OCI-LY3 (cell line): ENCODE data around the gene ZNF496.

ENCODE experiments used
- H2AFZ ChIP-seq: fragments of 200-600, 300-600 bp; shearing (Covaris generic); 2 replicates; pipeline ENCODE4 v1.6.0; 2014; ENCODE audit warnings: antibody characterized with exemption, low read depth, low read length
- H3K27ac ChIP-seq: fragments of 200-600, 300-600 bp; sonication (generic); 2 replicates; pipeline ENCODE4 v1.5.1; 2014; ENCODE audit warnings: mild to moderate bottlenecking, low read length, moderate library complexity, mixed read lengths
- H3K27me3 ChIP-seq: fragments of 200-600, 300-600 bp; sonication (generic); 2 replicates; pipeline ENCODE4 v1.6.1; 2014; ENCODE audit warnings: low read depth, low read length, mixed read lengths
- H3K36me3 ChIP-seq: fragments of 200-600, 300-600 bp; sonication (generic); replicated peaks from 2 replicates; pipeline ENCODE3; 2014; ENCODE audit warnings: low read depth, low read length, mixed read lengths
- H3K4me1 ChIP-seq: fragments of 300-600, 200-600 bp; sonication (generic); 2 replicates; pipeline ENCODE4 v1.6.1; 2014; ENCODE audit warnings: low read length, mixed read lengths
- H3K4me2 ChIP-seq: fragments of 200-600, 300-600 bp; sonication (generic); 2 replicates; pipeline ENCODE4 v1.6.1; 2014; ENCODE audit warnings: low read length, mixed read lengths
- H3K4me3 ChIP-seq: fragments of 300-600, 200-600 bp; sonication (generic); 2 replicates; pipeline ENCODE4 v1.5.1; 2014; ENCODE audit warnings: antibody characterized with exemption, mild to moderate bottlenecking, low read length, moderate library complexity
- H3K79me2 ChIP-seq: fragments of 300-600, 200-600 bp; shearing (Covaris generic); 2 replicates; pipeline ENCODE4 v1.6.1; 2014; ENCODE audit warnings: mild to moderate bottlenecking, low read length, mixed read lengths
- H3K9ac ChIP-seq: fragments of 300-600, 200-600 bp; shearing (Covaris generic); 2 replicates; pipeline ENCODE4 v1.6.0; 2014; ENCODE audit warnings: mild to moderate bottlenecking, low read length, moderate library complexity
- H3K9me3 ChIP-seq: fragments of 200-600, 300-600 bp; shearing (Covaris generic); 2 replicates; pipeline ENCODE4 v1.6.1; 2014; ENCODE audit warnings: low read length, mixed read lengths; ENCODE audit not compliant: insufficient read depth
- H4K20me1 ChIP-seq: fragments of 200-600, 300-600 bp; sonication (generic); 2 replicates; pipeline ENCODE4 v1.6.1; 2016; ENCODE audit warnings: low read length, mixed read lengths; ENCODE audit not compliant: insufficient read depth
- EZH2phosphoT487 ChIP-seq: fragments of 200-600 bp; shearing (Covaris generic); IDR thresholded peaks from 2 replicates; pipeline ENCODE4 v1.6.1; 2018; ENCODE audit warnings: antibody characterized with exemption, mixed run types, low read depth
- TF ChIP-seq, protein P1 (sequence below): fragments of 200-600, 300-600 bp; sonication (generic); IDR thresholded peaks from 2 replicates; pipeline ENCODE4 v1.5.1; 2014; ENCODE audit warnings: antibody characterized with exemption, low read length, low read depth

The ZNF496 gene

DNA sequence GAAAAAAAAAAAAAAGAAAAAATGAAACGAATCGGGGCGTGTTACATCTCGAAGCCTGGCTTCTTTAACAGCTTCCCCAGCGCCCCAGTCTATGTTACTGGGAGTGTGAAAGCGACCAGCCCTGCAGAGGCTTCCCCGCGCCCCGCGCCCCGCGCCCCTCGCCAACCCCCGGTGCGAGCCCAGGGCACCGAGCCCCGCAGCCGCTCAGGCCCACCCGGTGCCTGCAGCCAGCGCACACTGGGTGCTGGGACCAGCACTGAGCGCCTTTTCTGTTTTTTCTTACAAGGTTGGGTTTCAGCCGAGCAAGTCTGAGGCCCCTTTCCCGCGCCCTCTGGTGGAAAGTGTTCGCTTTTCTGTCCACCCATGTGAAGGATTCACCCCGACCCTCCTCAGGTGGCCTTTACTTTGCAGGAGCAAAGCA lies 42.1 kb upstream of the ZNF496 start:
- H3K4me1 ChIP-seq = peaks cover 18% of the 10 kb centered on the region
- peak overlapping the region; percentile 29; the same call in 1 of the 2 replicates for H2AFZ ChIP-seq
- TF ChIP-seq, protein P1, sequence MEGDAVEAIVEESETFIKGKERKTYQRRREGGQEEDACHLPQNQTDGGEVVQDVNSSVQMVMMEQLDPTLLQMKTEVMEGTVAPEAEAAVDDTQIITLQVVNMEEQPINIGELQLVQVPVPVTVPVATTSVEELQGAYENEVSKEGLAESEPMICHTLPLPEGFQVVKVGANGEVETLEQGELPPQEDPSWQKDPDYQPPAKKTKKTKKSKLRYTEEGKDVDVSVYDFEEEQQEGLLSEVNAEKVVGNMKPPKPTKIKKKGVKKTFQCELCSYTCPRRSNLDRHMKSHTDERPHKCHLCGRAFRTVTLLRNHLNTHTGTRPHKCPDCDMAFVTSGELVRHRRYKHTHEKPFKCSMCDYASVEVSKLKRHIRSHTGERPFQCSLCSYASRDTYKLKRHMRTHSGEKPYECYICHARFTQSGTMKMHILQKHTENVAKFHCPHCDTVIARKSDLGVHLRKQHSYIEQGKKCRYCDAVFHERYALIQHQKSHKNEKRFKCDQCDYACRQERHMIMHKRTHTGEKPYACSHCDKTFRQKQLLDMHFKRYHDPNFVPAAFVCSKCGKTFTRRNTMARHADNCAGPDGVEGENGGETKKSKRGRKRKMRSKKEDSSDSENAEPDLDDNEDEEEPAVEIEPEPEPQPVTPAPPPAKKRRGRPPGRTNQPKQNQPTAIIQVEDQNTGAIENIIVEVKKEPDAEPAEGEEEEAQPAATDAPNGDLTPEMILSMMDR = peak; percentile 64
- TF ChIP-seq EZH2phosphoT487 = no peak
- peak overlapping the region; percentile 62 for H3K4me2 ChIP-seq
- H3K9me3 ChIP-seq = no peaks in the 10 kb centered on the region
- no peaks in the 10 kb centered on the region for H3K79me2 ChIP-seq
- no peaks in the 10 kb centered on the region for H4K20me1 ChIP-seq
- no peaks in the 10 kb centered on the region; the same call in 1 of the 2 replicates for H3K27me3 ChIP-seq
- peak overlapping the region; percentile 70 for H3K4me3 ChIP-seq
- H3K9ac ChIP-seq = peak overlapping the region; percentile 47
- peak overlapping the region; percentile 16; the same call in 1 of the 2 replicates for H3K27ac ChIP-seq
- H3K36me3 ChIP-seq = peaks cover 4% of the 10 kb centered on the region

DNA sequence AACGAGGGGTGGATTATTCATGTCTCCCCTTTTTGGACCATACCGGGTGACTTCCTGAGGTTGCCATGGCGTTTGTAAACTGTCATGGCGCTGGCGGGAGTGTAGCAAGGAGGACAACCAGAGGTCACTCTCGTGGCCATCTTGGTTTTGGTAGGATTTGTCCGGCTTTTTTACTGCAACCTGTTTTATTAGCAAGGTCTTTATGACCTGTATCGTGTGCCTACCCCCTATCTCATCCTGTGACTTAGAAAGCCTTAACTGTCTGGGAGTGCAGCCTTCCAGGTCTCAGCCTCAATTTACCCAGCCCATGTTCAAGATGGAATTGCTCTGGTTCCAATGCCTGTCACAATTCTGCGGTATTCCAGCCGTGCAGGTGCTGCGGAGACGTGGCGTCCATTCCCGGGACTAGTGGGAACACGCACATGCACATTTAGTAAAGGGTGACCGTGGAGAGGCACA lies 40.2 kb upstream of the ZNF496 start:
- H2AFZ ChIP-seq = no peak overlapping the region
- H3K27ac ChIP-seq = no peak overlapping the region
- peaks cover 4% of the 10 kb centered on the region for H3K36me3 ChIP-seq
- peaks cover 36% of the 10 kb centered on the region for H3K4me1 ChIP-seq
- H3K9ac ChIP-seq = no peak overlapping the region
- H3K79me2 ChIP-seq = no peaks in the 10 kb centered on the region
- no peak overlapping the region for H3K4me3 ChIP-seq
- TF ChIP-seq EZH2phosphoT487 = no peak
- TF ChIP-seq, protein P1 = no peak
- no peaks in the 10 kb centered on the region for H4K20me1 ChIP-seq
- no peaks in the 10 kb centered on the region; the same call in 1 of the 2 replicates for H3K27me3 ChIP-seq
- no peaks in the 10 kb centered on the region for H3K9me3 ChIP-seq
- H3K4me2 ChIP-seq = no peak overlapping the region

DNA sequence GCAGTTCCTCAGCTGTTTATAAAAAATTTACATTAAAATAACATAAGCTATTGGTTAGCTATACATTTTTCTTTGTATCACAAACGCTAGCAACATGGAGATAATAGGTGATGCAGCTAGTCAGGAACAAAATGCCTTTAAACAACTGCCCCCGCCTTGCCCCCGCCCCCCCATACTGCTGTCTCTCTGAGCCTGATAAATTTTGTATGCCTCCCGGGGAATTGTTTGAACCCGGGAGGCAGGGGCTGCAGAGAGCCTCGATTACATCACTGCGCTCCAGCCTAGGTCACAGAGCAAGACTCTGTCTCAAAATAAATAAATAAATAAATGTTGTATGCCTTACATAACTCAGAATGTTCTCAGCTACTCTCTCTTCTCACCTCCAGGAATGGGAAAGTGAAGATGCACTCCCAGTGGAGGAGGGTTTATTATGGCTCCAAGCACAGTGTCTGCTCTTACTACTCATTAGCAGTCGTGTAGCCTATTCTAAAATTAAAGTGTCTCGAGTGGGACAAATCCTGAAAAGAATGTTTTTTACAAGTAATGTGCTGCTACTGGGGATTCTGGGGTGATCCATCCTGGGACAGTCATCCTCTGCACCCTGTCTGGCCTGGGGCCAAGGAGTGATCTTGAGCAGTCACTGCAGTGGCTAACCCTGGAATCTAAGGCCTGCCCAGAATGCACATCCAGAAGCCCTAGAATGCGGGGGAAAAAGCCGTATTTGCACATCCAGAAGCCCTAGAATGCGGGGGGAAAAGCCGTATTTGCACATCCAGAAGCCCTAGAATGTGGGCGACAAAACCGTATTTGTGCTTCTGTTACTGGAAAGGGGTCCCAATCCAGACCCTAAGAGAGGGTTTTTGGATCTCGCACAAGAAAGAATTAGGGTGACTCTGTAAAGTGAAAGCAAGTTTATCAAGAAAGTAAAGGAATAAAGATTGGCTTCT lies 39.4 kb upstream of the ZNF496 start:
- peaks cover 36% of the 10 kb centered on the region for H3K4me1 ChIP-seq
- no peak overlapping the region for H3K9ac ChIP-seq
- TF ChIP-seq EZH2phosphoT487 = no peak
- TF ChIP-seq, protein P1 = no peak
- peaks cover 3% of the 10 kb centered on the region; the same call in 1 of the 2 replicates for H3K9me3 ChIP-seq
- no peak overlapping the region for H3K27ac ChIP-seq
- no peaks in the 10 kb centered on the region; the same call in 1 of the 2 replicates for H3K27me3 ChIP-seq
- H3K4me2 ChIP-seq = no peak overlapping the region
- H3K4me3 ChIP-seq = no peak overlapping the region
- peaks cover 4% of the 10 kb centered on the region for H3K36me3 ChIP-seq
- no peaks in the 10 kb centered on the region for H4K20me1 ChIP-seq
- H2AFZ ChIP-seq = no peak overlapping the region
- H3K79me2 ChIP-seq = no peaks in the 10 kb centered on the region

DNA sequence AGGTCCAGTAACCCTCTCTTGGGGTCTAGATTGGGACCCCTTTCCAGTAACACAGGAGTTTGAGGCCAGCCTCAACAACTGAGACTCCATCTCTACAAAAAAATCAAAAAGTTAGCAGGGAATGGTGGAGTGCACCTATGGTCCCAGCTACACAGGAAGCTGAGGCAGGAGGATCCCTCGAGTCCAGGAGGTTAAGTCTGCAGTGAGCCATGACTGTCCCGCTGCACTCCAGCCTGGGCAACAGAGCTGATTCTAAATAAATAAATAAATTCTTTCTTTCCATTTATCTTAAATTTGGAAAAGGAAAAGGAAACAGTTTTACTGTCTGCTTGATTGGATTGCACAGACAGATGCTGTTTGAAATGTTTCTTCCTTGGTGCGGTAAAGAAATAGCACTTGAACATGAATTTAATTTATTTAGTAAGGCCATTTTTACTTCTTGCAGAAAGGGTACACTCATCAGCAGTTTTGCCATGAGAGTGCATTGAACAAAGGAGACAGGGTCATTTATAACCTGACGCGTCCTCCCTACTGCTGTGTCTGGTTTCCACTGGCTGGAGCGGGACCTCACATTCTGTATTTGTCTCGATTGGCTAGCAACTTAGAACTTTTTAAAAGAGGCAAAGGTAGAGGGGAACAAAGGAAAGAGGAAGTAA lies 37.0 kb upstream of the ZNF496 start:
- Histone ChIP-seq H3K27me3 (no peaks in the 10 kb centered on the region), H3K79me2 (no peaks in the 10 kb centered on the region), H3K27ac (no peak overlapping the region), H3K4me3 (no peak overlapping the region), H2AFZ (no peak overlapping the region; the same call in 1 of the 2 replicates), H3K9me3 (peaks cover 14% of the 10 kb centered on the region; the same call in 1 of the 2 replicates), H3K4me1 (peaks cover 25% of the 10 kb centered on the region; the same call in 1 of the 2 replicates), H3K36me3 (no peaks in the 10 kb centered on the region), H3K9ac (no peak overlapping the region), H4K20me1 (no peaks in the 10 kb centered on the region), H3K4me2 (no peak overlapping the region; the same call in 1 of the 2 replicates)
- TF ChIP-seq, protein P1 = no peak
- no peak for TF ChIP-seq EZH2phosphoT487
